ENCODE data around the gene DUSP15. TPM values are rescaled to one million over a fixed set of nuclear protein-coding genes. Genes with fewer than 3 reads are reported as not detected.

Gene DUSP15
- total RNA-seq, 1 experiment from 2014 or later = 9.1 TPM

DNA sequence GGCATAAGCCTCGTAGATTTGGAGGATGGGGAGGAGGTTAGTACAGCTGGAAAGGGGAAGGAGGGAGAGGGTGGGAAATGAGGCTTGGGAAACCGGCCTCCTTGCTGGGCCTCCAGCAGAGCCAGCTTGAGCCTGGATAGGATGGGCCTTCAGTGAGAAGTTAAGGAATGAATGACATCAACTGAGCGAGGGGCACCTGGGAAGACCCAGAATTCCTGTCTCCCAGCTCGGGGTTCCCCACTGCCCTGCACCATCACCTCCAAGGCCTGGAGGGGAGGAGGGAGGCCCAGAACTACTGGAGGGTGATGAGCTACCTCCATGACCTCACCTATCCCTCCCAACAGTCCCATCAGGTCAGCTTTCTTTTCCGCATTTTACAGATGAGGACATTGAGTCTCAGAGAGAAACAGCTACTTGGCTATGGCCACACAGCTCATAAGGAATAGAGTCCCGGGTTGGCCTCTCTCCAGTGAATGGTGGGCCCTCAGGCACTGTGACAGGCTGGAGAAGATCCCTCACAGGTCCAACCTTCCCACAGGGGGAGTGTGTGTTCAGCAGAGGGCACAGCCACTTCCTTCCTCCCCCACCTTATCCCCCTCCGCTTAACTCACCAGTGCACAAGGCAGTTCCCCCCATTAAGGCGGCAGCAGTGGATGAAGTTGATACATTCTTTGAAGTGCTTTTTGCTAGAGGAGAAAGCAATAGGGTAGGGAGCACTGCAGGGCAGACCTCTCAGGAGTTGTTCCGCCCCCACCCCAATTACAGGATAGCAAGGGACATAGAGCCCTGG is 6.8 kb downstream of the DUSP15 start:
- peak in 1 of 2 experiments; percentile 37 for DNase-seq
- TF ChIP-seq, protein P1, sequence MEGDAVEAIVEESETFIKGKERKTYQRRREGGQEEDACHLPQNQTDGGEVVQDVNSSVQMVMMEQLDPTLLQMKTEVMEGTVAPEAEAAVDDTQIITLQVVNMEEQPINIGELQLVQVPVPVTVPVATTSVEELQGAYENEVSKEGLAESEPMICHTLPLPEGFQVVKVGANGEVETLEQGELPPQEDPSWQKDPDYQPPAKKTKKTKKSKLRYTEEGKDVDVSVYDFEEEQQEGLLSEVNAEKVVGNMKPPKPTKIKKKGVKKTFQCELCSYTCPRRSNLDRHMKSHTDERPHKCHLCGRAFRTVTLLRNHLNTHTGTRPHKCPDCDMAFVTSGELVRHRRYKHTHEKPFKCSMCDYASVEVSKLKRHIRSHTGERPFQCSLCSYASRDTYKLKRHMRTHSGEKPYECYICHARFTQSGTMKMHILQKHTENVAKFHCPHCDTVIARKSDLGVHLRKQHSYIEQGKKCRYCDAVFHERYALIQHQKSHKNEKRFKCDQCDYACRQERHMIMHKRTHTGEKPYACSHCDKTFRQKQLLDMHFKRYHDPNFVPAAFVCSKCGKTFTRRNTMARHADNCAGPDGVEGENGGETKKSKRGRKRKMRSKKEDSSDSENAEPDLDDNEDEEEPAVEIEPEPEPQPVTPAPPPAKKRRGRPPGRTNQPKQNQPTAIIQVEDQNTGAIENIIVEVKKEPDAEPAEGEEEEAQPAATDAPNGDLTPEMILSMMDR (IDR thresholded peaks at IDR 0.05; ENCODE audit: insufficient read depth in 1 of 2, low read depth in 1 of 2, low read length in 1 of 2, severe bottlenecking in 1 of 2, unreplicated experiment in 1 of 2) = no peak
- Mint-ChIP-seq H3K36me3 (ENCODE audit: insufficient read depth, unreplicated experiment) (peaks cover 6% of the 10 kb centered on the region), H3K9me3 (ENCODE audit: unreplicated experiment) (no peaks in the 10 kb centered on the region), H3K4me1 (ENCODE audit: low read depth, unreplicated experiment) (peaks cover 8% of the 10 kb centered on the region), H3K27me3 (ENCODE audit: insufficient read depth, unreplicated experiment) (peaks cover 6% of the 10 kb centered on the region), H3K4me3 (ENCODE audit: unreplicated experiment) (no peak overlapping the region), H3K27ac (ENCODE audit: unreplicated experiment) (no peak overlapping the region)
- Histone ChIP-seq H3K27me3 (replicated peaks; ENCODE audit: control insufficient read depth, insufficient read depth, low read length) (no peaks in the 10 kb centered on the region), H3K4me3 (ENCODE audit: low read depth, low read length) (no peak overlapping the region), H3K4me1 (peaks cover 16% of the 10 kb centered on the region), H3K9me3 (no peaks in the 10 kb centered on the region), H3K36me3 (ENCODE audit: control insufficient read depth, insufficient read depth, low read length) (no peaks in the 10 kb centered on the region)
- intact Hi-C loops (cut with micrococcal nuclease; ENCODE audit: unreplicated experiment) = no loop called here
- no TSS peak for BruUV-seq (replicated peaks)
- POLR2A ChIA-PET = no interaction called here
- CTCF ChIA-PET = interaction anchor here (0.6 to 1.3 kb wide), 3 partner anchors 9 to 88 kb away, joined by 3 to 4 read pairs (median 4); partner anchors contain the start of gene PDRG1

DNA sequence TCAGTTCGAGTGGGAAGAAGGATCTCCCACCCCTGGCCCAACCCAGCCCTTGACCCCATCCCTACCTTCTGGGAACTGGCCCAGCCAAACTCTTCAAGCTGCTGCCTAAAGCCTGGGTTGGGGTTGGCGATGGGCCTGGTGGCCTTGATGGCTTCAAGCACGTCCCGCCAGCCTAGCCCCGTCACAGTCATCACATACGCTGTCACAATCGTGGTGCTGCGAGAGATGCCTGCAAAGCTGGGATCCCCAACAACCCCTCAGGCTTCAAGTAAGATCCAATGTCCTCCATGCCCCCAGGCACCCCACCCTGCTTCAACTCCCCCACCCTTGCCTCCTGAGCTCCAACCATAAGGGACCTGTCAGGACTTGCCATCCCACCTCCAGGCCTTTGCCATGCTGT is 7.8 kb downstream of the DUSP15 start:
- peak overlapping the region; percentile 4 for H3K4me3 Mint-ChIP-seq (ENCODE audit: unreplicated experiment)
- POLR2A ChIA-PET = no interaction called here
- H3K9me3 Mint-ChIP-seq (ENCODE audit: unreplicated experiment) = no peaks in the 10 kb centered on the region
- peaks cover 8% of the 10 kb centered on the region for H3K4me1 Mint-ChIP-seq (ENCODE audit: low read depth, unreplicated experiment)
- peaks cover 6% of the 10 kb centered on the region for H3K36me3 Mint-ChIP-seq (ENCODE audit: insufficient read depth, unreplicated experiment)
- no peaks in the 10 kb centered on the region for H3K27me3 ChIP-seq (replicated peaks; ENCODE audit: control insufficient read depth, insufficient read depth, low read length)
- TF ChIP-seq, protein P1 (IDR thresholded peaks at IDR 0.05; ENCODE audit: insufficient read depth in 1 of 2, low read depth in 1 of 2, low read length in 1 of 2, severe bottlenecking in 1 of 2, unreplicated experiment in 1 of 2) = no peak
- intact Hi-C loops (cut with micrococcal nuclease; ENCODE audit: unreplicated experiment) = no loop called here
- H3K27ac Mint-ChIP-seq (ENCODE audit: unreplicated experiment) = no peak overlapping the region
- H3K9me3 ChIP-seq = no peaks in the 10 kb centered on the region
- DNase-seq = peak in 1 of 2 experiments; percentile 48
- BruUV-seq (replicated peaks) = no TSS peak
- H3K4me1 ChIP-seq = peaks cover 16% of the 10 kb centered on the region
- H3K4me3 ChIP-seq (ENCODE audit: low read depth, low read length) = no peak overlapping the region
- H3K36me3 ChIP-seq (ENCODE audit: control insufficient read depth, insufficient read depth, low read length) = no peaks in the 10 kb centered on the region
- CTCF ChIA-PET = interaction anchor here (1.0 to 1.5 kb wide), 2 partner anchors 8 to 16 kb away, joined by 4 to 7 read pairs; no protein-coding TSS in a partner anchor
- H3K27me3 Mint-ChIP-seq (ENCODE audit: insufficient read depth, unreplicated experiment) = peaks cover 8% of the 10 kb centered on the region

DNA sequence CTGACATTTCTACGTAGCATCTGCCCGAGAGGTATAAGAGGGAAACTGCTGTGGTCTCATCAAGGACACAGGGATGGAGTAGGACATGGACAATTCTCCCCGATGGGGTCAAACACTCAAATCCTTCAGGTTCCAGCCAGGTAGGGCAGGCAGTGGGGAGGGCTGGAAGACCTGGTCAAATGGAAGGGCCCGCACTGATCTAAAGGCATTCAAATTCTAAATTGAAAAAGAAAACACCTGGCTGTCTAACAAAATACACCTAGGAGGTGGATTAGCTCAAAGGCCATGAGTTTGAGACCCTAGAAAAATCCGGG is 8.2 kb downstream of the DUSP15 start:
- Mint-ChIP-seq H3K9me3 (ENCODE audit: unreplicated experiment) (no peaks in the 10 kb centered on the region), H3K27me3 (ENCODE audit: insufficient read depth, unreplicated experiment) (peaks cover 8% of the 10 kb centered on the region), H3K4me3 (ENCODE audit: unreplicated experiment) (peak overlapping the region; percentile 78), H3K4me1 (ENCODE audit: low read depth, unreplicated experiment) (peaks cover 8% of the 10 kb centered on the region), H3K27ac (ENCODE audit: unreplicated experiment) (peak overlapping the region; percentile 5), H3K36me3 (ENCODE audit: insufficient read depth, unreplicated experiment) (peaks cover 6% of the 10 kb centered on the region)
- no peak for DNase-seq
- Histone ChIP-seq H3K4me1 (peaks cover 16% of the 10 kb centered on the region), H3K36me3 (ENCODE audit: control insufficient read depth, insufficient read depth, low read length) (no peaks in the 10 kb centered on the region), H3K9me3 (no peaks in the 10 kb centered on the region), H3K27me3 (replicated peaks; ENCODE audit: control insufficient read depth, insufficient read depth, low read length) (no peaks in the 10 kb centered on the region), H3K4me3 (ENCODE audit: low read depth, low read length) (peak overlapping the region; percentile 75)
- intact Hi-C loops (cut with micrococcal nuclease; ENCODE audit: unreplicated experiment) = no loop called here
- no TSS peak for BruUV-seq (replicated peaks)
- ChIA-PET CTCF (interaction anchor here (0.6 to 1.5 kb wide), 5 partner anchors 9 to 156 kb away, joined by 3 to 11 read pairs (median 7); partner anchors contain the start of gene PDRG1), POLR2A (interaction anchor here (1.0 kb wide), 1 partner anchor 9 kb away, joined by 4 read pairs; no protein-coding TSS in a partner anchor)
- TF ChIP-seq, protein P1 (IDR thresholded peaks at IDR 0.05; ENCODE audit: insufficient read depth in 1 of 2, low read depth in 1 of 2, low read length in 1 of 2, severe bottlenecking in 1 of 2, unreplicated experiment in 1 of 2) = no peak

Data from Caco-2 (cell line).